WERI-Rb-1 (cell line): ENCODE results near the gene LRCOL1.

Experiments
- DNase-seq: peaks from one replicate; pipeline ENCODE4 v3.0.0-alpha.2; 2020
- H3K27ac ChIP-seq: fragments of 250-450 bp; sonication (Bioruptor Pico); 2 replicates; pipeline ENCODE4 v1.5.1; 2020; ENCODE audit warnings: mild to moderate bottlenecking, moderate library complexity
- H3K27me3 ChIP-seq: fragments of 250-450 bp; sonication (Bioruptor Pico); 2 replicates; pipeline ENCODE4 v1.5.1; 2021; ENCODE audit warnings: mild to moderate bottlenecking, low read depth, moderate library complexity; ENCODE audit not compliant: insufficient read depth, severe bottlenecking
- H3K36me3 ChIP-seq: fragments of 250-450 bp; sonication (Bioruptor Pico); 2 replicates; pipeline ENCODE4 v1.5.1; 2020; ENCODE audit warnings: mild to moderate bottlenecking, moderate library complexity
- H3K4me3 ChIP-seq: 2 replicates; pipeline ENCODE4 v1.5.1; 2011; ENCODE audit warnings: low read depth, mild to moderate bottlenecking, control low read depth, low read length
- H3K9me3 ChIP-seq: fragments of 250-450 bp; sonication (Bioruptor Pico); 2 replicates; pipeline ENCODE4 v1.5.1; 2021; ENCODE audit warnings: mild to moderate bottlenecking, moderate library complexity; ENCODE audit not compliant: severe bottlenecking
- TF ChIP-seq, protein P1 (sequence below): IDR thresholded peaks from 2 replicates; pipeline ENCODE4 v1.5.1; 2011; ENCODE audit warnings: low read depth, mild to moderate bottlenecking, control low read depth, inconsistent platforms, low read length

Gene LRCOL1

DNA sequence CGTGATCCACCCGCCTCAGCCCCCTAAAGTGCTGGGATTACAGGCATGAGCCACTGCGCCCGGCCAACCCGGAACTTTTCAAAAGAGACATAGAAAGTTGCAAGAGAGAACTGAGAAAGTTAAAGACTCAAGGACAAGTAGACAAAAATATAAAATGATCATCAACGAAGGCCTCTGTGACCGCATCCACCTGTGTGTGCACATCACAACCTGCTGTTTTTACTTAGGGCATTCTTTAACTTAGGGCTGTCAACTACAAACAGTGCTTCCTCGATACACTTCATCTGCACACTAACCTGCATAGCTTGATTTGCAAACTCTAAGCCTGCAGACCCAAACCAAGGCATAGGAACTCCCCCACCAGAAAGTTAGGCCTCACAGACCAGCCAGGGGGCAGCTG is 23.0 kb upstream of the LRCOL1 start:
- no peak overlapping the region for H3K27ac ChIP-seq
- H3K9me3 ChIP-seq = no peaks in the 10 kb centered on the region
- H3K4me3 ChIP-seq = no peak overlapping the region
- H3K36me3 ChIP-seq = peaks cover 100% of the 10 kb centered on the region
- TF ChIP-seq, protein P1, sequence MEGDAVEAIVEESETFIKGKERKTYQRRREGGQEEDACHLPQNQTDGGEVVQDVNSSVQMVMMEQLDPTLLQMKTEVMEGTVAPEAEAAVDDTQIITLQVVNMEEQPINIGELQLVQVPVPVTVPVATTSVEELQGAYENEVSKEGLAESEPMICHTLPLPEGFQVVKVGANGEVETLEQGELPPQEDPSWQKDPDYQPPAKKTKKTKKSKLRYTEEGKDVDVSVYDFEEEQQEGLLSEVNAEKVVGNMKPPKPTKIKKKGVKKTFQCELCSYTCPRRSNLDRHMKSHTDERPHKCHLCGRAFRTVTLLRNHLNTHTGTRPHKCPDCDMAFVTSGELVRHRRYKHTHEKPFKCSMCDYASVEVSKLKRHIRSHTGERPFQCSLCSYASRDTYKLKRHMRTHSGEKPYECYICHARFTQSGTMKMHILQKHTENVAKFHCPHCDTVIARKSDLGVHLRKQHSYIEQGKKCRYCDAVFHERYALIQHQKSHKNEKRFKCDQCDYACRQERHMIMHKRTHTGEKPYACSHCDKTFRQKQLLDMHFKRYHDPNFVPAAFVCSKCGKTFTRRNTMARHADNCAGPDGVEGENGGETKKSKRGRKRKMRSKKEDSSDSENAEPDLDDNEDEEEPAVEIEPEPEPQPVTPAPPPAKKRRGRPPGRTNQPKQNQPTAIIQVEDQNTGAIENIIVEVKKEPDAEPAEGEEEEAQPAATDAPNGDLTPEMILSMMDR = no peak
- DNase-seq = no peak
- no peaks in the 10 kb centered on the region for H3K27me3 ChIP-seq

DNA sequence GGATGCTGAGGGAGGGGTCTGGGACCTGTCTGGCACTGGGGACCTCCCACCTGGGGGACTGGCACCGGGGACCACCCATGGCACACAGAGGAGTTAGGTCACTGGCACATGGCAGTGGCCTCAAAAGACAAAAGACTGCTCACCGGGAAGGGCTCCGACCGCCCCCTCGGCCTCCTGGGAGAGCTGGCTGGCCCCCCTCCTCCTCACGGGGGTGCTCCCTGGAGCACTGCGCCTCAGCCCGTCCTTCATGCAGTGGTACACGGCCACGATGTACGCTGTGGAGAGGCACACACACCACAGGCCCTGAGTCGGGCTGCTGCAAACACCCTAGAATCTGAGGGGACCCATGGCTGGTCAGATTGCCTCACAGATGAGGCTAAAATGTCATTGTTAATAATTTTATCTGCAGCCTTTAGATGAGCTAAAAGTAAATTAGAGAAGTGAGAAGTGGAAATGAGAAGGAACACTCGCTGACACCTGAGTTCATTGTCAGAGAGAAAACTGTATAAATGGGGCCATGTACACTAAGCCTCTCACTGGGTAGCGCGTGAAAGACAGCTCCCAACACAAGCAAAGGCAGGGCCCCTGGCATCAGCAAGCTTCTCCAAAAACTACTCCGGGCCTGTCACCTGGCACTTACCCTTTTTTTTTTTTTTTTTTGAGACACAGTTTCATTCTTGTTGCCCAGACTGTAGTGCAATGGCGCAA is 22.3 kb upstream of the LRCOL1 start:
- DNase-seq = no peak
- H3K9me3 ChIP-seq = no peaks in the 10 kb centered on the region
- H3K27me3 ChIP-seq = no peaks in the 10 kb centered on the region
- no peak overlapping the region for H3K27ac ChIP-seq
- no peak overlapping the region for H3K4me3 ChIP-seq
- TF ChIP-seq, protein P1 = no peak
- H3K36me3 ChIP-seq = peaks cover 97% of the 10 kb centered on the region

DNA sequence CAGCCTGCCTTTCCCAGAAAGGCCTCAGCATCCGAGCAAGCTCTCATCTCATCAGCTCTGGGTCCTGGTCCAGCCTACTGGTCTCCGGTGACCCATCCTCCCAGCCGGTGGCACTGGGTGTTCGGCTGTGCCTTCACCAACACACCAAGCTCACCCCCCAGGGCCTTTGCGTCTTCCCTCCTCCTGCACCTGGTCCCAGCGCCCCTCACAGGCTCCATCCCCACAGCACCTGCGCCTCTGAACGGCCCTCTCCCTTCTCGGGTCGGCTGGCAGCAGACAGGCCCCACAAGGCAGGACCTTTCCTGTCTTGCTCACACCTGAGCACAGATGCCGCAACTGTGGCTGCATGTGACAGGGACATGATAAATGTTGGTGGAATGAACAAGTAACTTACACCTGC is 21.3 kb upstream of the LRCOL1 start:
- TF ChIP-seq, protein P1 = no peak
- DNase-seq = no peak
- H3K36me3 ChIP-seq = peaks cover 92% of the 10 kb centered on the region
- no peaks in the 10 kb centered on the region for H3K27me3 ChIP-seq
- no peak overlapping the region for H3K4me3 ChIP-seq
- H3K27ac ChIP-seq = no peak overlapping the region
- no peaks in the 10 kb centered on the region for H3K9me3 ChIP-seq

DNA sequence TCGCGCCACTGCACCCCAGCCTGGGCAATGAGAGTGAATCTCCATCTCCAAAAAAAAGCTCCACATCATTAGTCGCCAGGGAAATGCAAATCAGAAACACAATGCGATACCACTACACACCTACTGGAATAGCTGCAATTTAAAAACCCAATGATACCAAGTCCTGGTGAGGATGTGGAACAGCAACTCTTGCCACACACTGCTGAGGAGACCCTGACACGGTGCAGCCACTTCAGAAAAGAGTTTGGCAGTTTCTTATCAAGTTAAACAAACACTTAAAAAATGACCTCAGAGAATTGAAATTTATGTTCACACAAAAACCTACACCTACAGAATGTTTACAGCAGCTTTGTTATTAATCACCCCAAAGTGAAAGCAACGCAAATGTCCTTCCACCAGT is 20.3 kb upstream of the LRCOL1 start:
- no peak for DNase-seq
- H3K27me3 ChIP-seq = no peaks in the 10 kb centered on the region
- no peak overlapping the region for H3K27ac ChIP-seq
- H3K36me3 ChIP-seq = peaks cover 89% of the 10 kb centered on the region
- no peak overlapping the region for H3K4me3 ChIP-seq
- no peaks in the 10 kb centered on the region for H3K9me3 ChIP-seq
- TF ChIP-seq, protein P1 = no peak

DNA sequence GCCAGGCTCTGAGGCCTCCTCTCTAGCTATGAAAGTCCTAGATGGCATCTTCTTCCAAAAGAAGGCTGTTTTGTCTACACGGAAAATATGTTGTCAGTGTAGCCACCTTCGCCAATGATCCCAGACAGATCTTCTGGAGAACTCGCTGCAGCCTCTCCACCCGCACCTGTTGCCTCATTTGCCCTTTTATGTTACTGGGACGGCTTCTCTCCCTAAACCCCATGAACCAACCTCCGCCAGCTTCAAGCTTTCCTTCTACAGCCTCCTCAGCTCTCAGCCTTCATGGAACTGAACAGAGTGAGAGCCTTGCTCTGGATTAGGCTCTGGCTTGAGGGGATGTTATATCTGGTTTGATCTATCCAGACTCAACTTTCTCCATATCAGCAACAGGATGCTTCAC is 18.9 kb upstream of the LRCOL1 start:
- Histone ChIP-seq H3K36me3 (peaks cover 89% of the 10 kb centered on the region), H3K27me3 (no peaks in the 10 kb centered on the region)

More for the DNA sequence above, 18.9 kb upstream of the LRCOL1 start:
- H3K27ac ChIP-seq = no peak overlapping the region
- no peak overlapping the region for H3K4me3 ChIP-seq
- DNase-seq = no peak
- H3K9me3 ChIP-seq = no peaks in the 10 kb centered on the region
- TF ChIP-seq, protein P1 = no peak
